ENCODE measurements around the gene CARMIL3.
"Not testable (repeated sequence)": the region's sequence is repeated elsewhere in the genome, so short reads cannot be mapped to it uniquely, and the experiment has no call there.

The CARMIL3 gene

GRCh38 chr14:24093901-24094840 lies 42.4 kb downstream of the CARMIL3 start, which contains the start of gene PCK2:
Gene PCK2, plus strand, starts transcription at chr14:24094311. Its CDS starts 95 bp downstream, at chr14:24094406.
- peak; percentile 75 to 85 (median 76) for DNase-seq (ENCODE audit: low read depth in 3 of 3)

DNA sequence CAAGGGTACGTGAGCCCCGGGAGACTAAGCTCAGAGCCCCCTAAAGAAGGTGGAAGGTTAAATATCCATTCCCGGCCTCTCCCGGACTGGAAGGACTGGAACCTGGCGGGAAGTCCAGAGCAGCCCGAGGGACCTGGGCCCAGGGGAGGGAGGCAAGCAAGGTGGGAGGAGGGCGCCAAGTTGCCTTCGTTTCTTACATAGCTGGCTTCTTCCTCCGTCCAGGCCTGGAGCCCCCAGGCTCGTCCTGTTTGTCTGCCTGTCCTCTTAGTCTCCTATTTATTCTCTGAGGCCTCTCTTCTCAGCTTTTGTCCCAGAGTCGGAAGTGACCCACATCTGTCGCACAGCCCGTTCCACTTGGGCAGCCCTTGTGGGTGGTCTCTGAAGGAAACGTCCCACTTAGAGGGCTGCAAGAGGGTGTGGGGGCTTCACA lies 43.0 kb downstream of the CARMIL3 start:
- DNase-seq (ENCODE audit: low read depth in 3 of 3), result no peak

GRCh38 chr14:24095271-24096068 lies 43.7 kb downstream of the CARMIL3 start:
- DNase-seq (ENCODE audit: low read depth in 3 of 3), result peak in 2 of 3 experiments; percentile 37 to 38

DNA sequence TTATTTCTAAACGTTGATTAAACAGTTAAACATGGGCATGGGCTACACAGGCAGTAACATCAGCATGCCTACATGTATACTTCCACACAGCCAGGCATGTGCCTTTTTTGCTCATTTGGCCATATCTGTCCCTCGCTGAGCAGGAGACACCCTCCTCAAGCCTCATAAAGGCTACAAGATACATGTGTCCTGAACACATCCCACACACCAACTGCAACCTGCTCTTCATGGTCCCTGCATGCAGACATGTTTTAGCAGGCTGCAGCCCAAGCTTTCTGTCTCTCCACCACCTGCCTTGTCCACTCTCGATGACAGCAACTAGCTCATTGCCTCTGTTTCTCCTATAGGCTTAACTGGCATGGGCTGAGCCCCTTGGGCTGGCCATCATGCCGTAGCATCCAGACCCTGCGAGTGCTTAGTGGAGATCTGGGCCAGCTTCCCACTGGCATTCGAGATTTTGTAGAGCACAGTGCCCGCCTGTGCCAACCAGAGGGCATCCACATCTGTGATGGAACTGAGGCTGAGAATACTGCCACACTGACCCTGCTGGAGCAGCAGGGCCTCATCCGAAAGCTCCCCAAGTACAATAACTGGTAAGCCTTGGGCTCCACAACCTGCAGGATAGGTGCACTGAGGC lies 44.9 kb downstream of the CARMIL3 start:
- no peak for DNase-seq (ENCODE audit: low read depth in 3 of 3)

DNA sequence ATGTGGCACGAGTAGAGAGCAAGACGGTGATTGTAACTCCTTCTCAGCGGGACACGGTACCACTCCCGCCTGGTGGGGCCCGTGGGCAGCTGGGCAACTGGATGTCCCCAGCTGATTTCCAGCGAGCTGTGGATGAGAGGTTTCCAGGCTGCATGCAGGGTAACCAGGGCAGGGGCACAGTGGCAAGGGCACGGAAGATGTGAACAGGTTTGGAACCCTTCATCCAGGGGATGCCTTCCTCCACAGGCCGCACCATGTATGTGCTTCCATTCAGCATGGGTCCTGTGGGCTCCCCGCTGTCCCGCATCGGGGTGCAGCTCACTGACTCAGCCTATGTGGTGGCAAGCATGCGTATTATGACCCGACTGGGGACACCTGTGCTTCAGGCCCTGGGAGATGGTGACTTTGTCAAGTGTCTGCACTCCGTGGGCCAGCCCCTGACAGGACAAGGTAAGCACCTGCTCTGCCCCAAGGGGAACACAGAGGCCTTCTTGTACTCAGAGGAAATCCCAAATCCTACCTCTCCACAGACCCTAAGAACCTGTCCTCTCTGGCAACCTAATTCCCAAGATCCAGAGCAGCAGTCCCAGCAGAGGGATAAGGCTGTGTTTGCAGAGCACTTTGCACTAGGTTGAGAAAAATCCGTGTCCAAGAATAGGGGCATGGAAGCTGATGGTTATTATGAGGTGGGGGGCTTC lies 46.6 kb downstream of the CARMIL3 start:
- DNase-seq (ENCODE audit: low read depth in 3 of 3), result no peak

DNA sequence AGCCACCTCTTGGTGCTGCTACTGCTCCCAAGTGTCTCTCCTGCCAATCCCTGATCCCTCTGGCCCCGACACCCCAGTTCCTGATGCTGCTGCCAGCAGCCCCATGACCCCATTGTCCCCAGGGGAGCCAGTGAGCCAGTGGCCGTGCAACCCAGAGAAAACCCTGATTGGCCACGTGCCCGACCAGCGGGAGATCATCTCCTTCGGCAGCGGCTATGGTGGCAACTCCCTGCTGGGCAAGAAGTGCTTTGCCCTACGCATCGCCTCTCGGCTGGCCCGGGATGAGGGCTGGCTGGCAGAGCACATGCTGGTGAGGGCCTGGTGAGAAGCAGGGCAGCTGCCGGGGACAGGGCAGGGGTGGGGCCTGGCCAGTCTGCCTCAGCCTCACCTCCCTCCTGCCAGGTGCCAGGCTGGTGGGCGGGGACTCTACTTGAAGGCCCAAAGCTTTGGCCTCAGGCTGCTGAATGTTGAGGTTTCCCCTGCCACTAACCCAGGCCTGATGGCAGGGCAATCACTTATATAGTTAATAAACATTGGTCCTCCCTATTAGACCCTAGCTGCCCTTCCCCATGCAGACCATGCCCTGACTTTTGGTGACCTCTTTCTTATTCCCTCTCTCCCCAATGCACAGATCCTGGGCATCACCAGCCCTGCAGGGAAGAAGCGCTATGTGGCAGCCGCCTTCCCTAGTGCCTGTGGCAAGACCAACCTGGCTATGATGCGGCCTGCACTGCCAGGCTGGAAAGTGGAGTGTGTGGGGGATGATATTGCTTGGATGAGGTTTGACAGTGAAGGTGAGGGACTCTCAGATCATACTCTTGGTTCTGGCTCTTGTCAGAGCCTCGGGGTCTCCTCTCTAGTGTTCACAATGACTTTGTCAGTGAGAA lies 47.4 kb downstream of the CARMIL3 start:
- DNase-seq (ENCODE audit: low read depth in 3 of 3), result no peak

GRCh38 chr14:24100197-24100981 lies 48.6 kb downstream of the CARMIL3 start:
- no peak for DNase-seq (ENCODE audit: low read depth in 3 of 3)

DNA sequence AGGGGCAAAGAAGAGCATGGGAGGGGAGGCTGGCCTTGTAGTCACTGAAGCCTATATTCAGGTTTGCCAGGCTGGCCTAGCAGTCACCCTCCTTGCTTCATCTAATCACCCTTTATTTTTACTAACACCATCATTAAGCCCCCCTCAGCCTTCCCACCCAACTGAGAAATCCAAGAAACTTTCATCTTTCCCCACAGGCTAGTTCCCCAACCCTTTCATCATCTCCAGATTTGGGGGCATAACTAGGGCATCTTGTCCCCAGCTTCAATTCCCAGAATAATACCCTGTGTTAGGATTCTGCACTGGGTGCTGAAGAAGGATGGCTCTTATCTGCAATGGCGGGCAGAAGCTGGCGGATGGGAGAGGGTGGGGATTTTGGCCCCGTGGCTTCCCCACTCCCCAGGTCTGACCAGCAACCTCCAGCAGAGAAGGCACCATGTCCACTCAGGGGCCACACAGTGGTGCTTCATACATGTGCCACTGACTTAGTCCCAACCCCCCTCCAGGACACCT lies 49.2 kb downstream of the CARMIL3 start:
- no peak for DNase-seq (ENCODE audit: low read depth in 3 of 3)

- no peak for DNase-seq (ENCODE audit: low read depth in 3 of 3)
Observed at GRCh38 chr14:24102357-24103048, 50.7 kb downstream of the CARMIL3 start.

- no peak for DNase-seq (ENCODE audit: low read depth in 3 of 3)
Observed at GRCh38 chr14:24103451-24103850, 51.6 kb downstream of the CARMIL3 start.

DNA sequence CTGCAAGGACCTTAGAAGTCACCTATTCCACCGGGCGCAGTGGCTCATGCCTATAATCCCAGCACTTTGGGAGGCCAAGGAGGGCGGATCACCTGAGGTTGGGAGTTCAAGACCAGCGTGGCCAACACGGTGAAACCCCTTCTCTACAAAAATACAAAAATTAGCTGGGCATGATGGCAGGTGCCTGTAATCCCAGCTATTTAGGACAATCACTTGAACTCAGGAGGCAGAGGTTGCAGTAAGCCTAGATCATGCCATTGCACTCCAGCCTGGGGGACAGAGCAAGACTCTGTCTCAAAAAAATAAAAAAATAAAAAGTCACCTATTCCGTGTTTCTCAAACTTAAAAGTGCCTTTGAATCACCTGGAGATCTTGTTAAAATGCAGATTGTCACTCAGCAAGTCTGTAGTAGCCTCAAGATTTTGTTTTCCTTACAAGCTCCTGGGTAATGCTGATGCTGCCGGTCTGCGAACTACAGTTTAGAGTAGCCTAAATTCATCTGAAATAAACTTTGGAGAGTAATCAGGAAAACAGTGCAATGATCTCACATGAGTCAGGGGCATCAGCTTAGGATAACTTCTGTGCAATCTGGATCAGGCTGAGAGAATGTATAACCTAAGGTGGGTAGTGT lies 53.9 kb downstream of the CARMIL3 start:
- DNase-seq (ENCODE audit: low read depth in 3 of 3), result not testable (repeated sequence)

GRCh38 chr14:24106672-24107271 lies 55.0 kb downstream of the CARMIL3 start:
- DNase-seq (ENCODE audit: low read depth in 3 of 3), result no peak

GRCh38 chr14:24108336-24108874 lies 56.6 kb downstream of the CARMIL3 start:
- no peak for DNase-seq (ENCODE audit: low read depth in 3 of 3)

GRCh38 chr14:24110060-24110459 lies 58.3 kb downstream of the CARMIL3 start:
- DNase-seq (ENCODE audit: low read depth in 3 of 3), result no peak

- DNase-seq (ENCODE audit: low read depth in 3 of 3), result no peak
Observed at GRCh38 chr14:24110523-24110922, 58.7 kb downstream of the CARMIL3 start.

GRCh38 chr14:24113379-24113800 lies 61.6 kb downstream of the CARMIL3 start:
- no peak for DNase-seq (ENCODE audit: low read depth in 3 of 3)

DNA sequence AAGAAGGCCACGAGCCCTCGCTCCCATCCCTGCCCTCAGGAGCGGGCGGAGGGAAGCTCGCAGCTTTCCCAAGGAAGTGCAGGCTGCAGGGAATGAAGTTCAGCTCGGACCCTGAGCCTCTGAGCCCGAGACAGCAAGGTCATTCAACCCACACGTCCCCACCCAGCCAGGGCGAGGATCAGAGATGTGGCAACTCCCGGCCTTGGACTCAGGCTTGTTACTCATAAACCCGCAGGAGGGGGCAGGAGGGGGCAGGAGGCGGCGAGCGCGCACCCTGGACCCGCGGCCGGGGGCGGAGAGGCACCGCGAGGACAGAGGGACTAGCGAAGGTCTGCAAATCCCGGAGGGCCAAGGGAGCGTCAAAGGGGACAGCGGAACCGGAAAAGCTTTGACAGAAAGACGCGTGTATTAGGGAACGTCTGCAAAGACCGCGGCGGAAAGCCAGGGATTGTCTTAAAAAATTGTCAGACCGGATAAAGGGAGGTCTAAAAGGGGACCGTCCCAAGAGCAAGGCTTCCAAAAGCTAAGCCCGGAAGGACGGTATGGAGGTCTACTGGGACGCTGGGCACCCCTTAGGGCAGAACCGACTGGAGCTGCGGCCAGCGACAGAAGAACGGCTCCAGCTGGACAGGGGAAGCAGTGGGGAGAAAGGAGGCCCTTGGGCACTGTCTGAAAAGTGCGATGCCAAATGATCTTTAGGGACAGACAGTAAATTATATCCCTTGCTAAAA lies 62.2 kb downstream of the CARMIL3 start:
- peak; percentile 43 to 53 (median 50) for DNase-seq (ENCODE audit: low read depth in 3 of 3)
